ENCODE measurements around the gene GGCX.

Gene GGCX

GRCh38 chr2:85539361-85540132, 21.7 kb downstream of the GGCX start:
- peak; percentile 83 for DNase-seq

DNA sequence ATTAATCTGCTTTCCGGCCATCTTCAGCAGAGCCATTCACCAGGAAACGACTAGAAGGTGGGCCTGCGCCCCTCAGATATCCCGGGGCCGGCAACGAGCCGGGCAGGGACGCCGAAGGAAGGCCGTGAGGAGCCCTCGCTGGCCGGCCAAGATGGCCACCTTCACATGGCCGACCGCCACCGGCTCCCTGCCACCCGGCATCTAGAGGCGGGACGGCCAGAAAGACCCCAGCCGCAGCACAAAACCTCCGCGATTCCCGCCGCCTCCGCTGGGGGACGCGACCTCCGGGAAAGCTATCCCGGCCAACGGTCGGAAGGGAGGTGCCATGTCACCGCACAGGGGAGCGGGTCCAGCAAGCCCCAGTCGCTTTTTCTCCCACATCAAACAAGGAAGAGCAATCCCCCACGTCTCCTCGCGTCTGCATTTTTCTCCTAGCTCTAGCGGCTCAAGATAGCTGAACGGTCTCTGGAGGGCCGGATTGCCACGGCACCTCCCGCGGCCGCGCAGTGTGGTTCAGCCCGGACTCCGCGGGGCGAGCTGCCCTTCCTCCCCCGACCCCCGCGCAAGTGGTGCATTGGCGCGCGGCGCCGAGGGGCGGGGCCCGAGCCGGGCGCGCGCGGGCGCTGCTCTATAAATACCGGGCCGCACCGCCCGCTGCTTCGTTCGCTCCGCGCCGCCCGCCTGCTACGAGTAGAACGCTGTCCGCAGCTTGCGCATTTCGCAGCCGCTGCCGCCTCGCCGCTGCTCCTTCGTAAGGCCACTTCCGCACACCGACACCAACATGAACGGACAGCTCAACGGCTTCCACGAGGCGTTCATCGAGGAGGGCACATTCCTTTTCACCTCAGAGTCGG, 22.6 kb downstream of the GGCX start, which contains the start of gene MAT2A:
TSS of gene MAT2A (plus strand) at position 662 of the 854 bp plus-strand sequence. CDS start at position 782, 120 bp downstream.
- peak; percentile 91 for DNase-seq

DNA sequence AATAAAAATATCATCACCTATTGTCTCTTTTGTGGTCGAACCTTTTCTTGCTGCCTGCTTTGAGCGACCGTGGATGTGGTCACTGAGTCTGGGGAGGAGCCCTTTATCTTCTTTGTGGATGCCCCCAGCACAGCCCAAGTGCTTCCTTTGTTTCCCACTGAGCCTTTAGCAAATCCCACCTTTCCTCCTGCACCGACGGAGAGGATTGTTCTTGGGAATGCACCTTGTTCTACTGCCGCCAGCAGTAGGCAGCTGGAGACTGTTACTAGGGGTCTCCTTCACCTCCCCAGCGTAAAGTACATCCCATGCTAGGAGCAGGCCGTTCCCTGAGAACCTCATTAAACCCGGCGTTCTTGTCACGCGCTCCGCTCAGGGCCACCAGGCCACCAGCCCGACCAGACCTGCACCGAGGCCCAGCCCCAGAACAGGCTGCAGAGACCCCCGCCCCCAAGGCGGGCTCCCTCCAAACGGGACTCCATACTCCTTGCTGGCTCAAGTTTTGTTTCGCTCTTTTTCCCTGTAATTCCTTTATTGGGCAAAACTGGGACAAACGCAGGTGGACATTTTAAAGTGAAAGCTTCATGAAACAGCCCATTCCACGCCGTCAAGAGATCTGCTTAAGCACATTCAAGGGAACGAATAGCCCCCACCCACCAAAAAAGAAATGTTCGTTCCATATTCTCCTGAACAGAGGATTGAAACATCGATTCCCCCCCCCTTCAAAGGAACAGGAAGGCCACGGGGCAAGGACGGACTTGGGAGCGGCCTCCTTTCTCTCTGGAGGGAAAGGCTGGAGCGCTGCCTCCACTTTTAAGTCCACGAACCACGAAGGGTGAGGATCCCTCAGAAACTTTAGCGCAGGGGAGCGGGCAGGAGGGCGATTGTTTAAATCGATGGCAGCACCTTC, 23.4 kb downstream of the GGCX start:
- peak; percentile 45 for DNase-seq

DNA sequence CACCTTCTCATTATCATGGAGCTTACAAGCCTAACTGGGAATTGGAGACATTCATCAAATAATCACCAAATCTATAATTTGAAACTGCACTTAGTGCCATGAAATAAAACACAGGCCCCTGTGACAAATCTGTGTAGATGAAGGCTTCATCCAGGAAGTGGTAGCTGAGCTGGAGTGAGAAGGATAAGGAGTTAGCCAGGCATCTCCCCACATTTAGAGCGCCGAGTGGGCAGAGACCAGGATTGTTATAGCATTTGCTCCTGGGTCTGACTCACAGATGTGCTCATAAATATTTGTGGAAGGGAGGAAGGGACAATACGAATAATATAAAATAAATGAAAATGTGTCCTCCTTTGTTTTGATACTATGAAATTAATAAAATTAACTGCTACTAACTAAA, 24.8 kb downstream of the GGCX start:
- no peak for DNase-seq

- no peak for DNase-seq
Observed at GRCh38 chr2:85534881-85535280, 26.4 kb downstream of the GGCX start.

- no peak for DNase-seq
Observed at GRCh38 chr2:85534099-85534498, 27.2 kb downstream of the GGCX start.

GRCh38 chr2:85531589-85531988, 29.7 kb downstream of the GGCX start:
- DNase-seq, result no peak

DNA sequence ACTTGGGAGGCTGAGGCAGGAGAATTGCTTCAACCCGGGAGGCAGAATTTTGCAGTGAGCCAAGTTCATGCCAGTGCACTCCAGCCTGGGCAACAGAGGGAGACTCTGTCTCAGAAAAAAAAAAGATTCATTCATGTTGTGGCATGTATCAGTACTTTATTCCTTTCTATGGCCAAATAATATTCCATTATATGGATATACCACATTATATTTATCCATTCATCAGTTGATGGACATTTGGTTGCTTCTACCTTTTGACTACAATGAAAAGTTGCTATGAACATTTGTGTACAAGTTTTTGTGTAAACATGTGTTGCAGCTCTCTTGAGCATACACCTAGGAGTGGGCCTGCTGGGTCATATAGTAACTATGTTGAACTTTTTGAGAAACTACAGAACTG, 31.5 kb downstream of the GGCX start:
- DNase-seq, result no peak

DNA sequence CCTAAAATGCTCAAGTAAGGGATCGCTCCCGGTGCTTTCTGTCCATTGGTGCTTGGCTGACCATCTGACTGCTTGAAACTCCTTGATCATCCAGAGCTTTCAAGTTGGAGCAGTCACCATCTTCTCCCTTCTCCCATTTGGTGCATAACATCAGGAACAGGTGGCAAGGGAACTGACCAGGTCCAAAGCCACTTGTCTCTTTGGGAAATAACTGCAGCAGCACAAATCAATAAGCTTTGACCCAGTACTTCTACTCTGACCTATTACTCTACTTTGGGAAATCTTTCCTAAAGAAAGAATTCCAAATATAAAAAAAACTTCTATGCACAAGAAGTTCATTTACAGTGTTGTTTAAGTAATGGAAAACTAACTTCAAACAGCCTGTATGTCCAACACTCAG, 32.9 kb downstream of the GGCX start:
- DNase-seq, result no peak

DNA sequence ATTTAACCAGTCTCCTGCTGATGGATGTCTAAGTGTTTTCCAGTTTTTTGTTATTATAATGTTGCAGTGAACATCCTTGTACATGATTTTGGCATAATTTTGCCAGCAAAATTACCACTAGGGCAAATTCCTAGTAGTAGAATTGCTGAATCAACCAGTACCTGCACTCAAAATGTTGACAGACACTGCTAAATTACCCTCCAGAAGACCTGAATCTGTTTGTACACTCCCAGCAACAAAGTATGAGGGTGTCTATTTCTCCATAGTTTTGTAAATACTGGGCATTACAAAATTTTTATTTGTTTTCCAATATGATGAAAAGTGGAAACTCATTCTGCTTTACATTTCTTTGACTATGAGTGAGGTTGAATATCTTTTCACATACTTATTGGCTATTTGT, 33.5 kb downstream of the GGCX start:
- no peak for DNase-seq

GRCh38 chr2:85525567-85525966, 35.7 kb downstream of the GGCX start:
- no peak for DNase-seq

DNA sequence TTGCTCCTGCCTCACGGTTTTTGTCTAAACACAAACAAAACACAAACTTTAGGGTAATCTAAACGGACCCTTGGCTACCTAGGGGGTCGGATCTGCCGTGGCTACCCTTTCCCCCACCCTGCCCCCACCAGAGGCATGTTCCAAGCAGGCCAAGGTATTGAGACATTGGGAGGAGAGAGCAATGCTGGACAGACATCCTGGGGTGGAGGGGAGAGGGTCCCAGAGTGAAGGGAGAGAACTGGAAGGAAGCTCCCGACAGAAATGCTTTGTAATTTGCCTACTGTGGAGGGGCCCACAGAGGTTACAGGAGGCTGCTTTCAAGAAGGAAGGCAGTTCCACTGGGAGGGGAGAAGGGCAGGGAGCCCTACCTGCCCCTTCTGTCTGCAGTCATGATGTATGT, 36.3 kb downstream of the GGCX start:
- no peak for DNase-seq

- no peak for DNase-seq
Observed at GRCh38 chr2:85524336-85524908, 36.9 kb downstream of the GGCX start.

DNA sequence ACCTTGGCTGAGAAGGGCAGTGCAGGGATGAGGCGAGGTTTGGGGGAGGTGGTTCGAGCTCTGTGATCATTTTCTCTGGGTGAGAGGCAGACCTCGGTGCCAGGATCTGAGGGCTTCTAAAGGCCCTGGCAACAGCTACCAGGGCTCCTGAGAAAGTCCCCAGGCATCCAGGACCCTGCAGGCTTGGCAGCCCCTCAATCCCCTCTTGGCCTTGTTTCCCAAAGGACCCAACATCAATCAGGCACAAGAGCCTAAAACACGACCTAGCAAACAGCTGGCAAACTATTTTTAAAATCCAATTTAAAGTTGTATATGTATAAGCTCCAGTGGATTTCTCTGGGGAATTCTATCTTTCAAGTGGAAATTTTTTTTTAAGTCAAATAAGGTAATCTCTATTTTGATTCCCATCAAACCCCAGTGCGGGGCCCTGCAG, 37.4 kb downstream of the GGCX start:
- DNase-seq, result no peak

DNA sequence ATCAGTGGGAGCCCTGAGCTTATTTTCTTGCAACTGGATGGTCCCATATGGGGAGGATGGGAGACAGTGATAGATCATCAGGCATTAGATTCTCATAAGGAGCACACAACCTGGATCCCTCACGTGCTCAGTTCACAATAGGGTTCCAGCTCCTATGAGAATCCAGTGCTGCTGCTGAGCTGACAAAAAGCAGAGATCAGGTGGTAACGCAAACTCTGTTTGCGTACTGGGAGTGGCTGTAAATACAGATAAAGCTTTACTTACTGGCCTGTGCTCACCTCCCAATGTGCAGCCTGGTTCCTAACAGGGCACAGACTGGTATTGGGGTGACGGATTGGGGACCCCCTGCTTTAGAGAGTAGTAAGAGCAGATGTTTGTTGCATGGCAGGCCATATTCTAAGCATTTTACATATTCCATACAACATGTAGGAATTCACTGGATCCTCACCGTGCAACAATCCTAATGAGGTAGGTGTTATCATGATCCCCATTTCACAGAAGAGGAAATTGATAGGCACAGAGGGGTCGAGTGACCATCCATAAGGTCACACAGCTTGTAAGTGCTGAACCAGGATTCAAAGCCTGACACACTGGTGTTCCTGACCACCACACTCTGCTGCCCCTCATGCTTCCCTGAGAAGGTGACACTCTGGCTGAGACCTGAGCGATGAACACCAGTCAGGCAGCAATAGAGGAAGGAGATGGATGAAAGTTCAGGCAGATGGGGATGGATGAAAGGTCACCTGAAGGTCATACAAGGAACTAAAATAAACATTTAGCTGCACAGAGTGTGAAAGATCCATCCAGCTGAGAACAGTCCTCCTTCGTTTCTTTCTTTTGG, 38.0 kb downstream of the GGCX start:
- no peak for DNase-seq

DNA sequence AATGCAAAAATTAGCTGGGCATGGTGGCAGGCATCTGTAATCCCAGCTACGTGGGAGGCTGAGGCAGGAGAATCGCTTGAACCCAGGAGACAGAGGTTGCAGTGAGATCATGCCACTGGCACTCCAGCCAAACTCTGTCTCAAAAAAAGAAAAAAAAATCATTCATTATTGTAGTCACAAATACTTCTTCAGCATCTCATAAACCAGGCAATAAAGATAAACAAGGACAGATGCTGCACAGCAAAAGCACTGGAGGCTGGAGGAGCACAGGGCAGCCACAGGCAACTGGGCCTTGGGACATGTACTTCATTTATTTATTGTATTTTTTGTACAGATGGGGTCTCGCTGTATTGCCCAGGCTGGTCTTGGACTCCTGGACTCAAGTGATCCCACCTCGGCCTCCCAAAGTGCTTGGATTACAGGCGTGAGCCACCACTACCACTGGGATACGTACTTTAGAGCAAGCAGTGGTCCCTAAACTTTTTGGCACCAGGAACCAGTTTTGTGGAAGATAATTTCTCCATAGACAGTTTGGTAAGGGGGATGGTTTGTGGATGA, 39.1 kb downstream of the GGCX start:
- DNase-seq, result no peak

DNA sequence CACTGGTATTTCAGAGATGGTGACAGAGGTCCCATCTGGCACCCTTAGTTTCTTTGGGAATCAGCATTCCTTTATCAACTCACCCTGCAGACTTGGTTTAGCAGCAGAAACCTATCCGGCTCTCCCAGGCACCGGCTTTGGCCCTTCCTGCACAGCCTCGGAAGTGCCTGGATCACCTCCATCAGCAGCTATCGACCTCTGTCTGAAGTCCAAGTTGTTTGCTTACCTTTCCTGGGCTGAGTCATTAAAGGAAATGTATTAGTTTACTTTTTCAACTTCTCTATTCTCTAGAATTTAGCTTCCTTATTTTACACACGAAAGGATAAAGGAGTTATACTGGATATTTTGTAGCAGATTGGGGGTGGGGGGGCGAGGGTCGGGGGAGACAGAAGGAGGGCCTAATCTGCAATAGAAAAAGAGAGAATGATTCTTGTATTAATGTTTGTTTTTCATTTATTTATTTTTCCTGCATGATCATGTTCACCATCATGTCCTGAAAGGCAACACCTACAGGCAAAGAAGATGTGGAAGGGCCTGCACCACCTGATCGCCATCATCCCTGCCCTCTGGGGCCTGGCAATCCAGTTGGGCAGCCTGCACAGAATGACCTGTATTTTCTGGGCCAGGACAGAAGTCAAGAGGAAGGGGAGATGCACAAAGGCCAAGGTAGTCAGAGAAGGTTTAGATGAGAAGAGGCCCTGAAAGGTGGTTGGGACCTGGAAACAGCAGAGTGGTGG, 44.5 kb downstream of the GGCX start:
- DNase-seq, result no peak

DNA sequence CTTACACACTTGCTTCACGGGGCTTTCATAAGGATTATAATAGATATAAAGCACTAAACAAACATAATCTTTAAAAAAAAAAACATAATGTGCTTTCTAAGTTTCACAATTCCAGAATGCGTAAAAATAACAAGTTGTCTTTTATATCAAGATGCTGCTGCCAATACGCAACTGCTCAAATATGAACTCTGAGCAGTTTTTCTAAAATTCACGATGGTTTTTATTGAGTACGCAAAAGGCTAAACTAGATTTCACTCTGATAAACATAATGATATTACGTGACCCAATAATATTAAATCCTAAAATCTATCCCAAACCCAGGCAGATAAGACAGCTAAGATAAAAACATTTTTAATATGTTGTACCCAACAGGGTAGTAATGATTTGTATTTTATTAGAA, 47.0 kb downstream of the GGCX start:
- DNase-seq, result no peak

GRCh38 chr2:85511008-85511811, 50.1 kb downstream of the GGCX start:
- DNase-seq, result no peak

DNA sequence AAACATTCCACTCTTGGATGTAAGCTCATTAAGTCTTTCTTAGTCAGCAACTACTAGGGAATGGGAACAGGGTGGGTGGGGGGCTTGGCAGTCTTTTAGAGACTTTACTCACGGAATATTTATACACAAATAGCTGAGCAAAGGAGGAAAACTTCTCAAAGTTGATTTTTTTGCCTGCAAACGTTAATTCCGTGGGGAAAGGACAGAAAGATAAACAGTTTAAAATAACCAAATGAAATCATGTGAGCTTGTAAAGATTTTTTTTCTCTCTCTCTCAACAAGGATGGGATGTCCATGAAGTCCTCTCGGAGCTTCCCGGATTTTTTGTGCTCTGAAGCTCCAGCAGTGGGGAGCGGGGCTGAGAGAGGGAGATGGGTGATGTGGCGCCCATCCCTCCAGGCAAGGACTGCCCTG, 54.5 kb downstream of the GGCX start:
- DNase-seq, result no peak

Data from stimulated activated CD4-positive, alpha-beta T cell treated with anti-CD3 and anti-CD28 coated beads, Interleukin-4, amount 100 ng/mL, for 24 hours (primary cell).